Adrenal gland (tissue), 5 donors: Measurements from ENCODE around the gene CPA4.

Experiments
- POLR2A ChIP-seq, 2 donors: fragments of 450-650 bp; IDR thresholded peaks; one replicate each; pipeline ENCODE4 v1.6.1; 2017; ENCODE audit warnings: antibody characterized with exemption in 2 of 2, mild to moderate bottlenecking in 2 of 2, moderate library complexity in 1 of 2
- TF ChIP-seq, protein P1 (sequence below), 6 experiments: fragments of 450-650 bp in 4 of 6; fragments of 200-600 bp in 2 of 6; sonication (generic) in 1 of 6; IDR thresholded peaks; 1 replicate in 5 of 6; 2 replicates in 1 of 6; pipeline versions ENCODE4 v1.5.1 to v1.8.0; 2016 to 2021; ENCODE audit warnings: antibody characterized with exemption in 6 of 6, mild to moderate bottlenecking in 2 of 6, moderate library complexity in 1 of 6
- donor health status: DM: no; HTN: no; CAD: no.

DNA sequence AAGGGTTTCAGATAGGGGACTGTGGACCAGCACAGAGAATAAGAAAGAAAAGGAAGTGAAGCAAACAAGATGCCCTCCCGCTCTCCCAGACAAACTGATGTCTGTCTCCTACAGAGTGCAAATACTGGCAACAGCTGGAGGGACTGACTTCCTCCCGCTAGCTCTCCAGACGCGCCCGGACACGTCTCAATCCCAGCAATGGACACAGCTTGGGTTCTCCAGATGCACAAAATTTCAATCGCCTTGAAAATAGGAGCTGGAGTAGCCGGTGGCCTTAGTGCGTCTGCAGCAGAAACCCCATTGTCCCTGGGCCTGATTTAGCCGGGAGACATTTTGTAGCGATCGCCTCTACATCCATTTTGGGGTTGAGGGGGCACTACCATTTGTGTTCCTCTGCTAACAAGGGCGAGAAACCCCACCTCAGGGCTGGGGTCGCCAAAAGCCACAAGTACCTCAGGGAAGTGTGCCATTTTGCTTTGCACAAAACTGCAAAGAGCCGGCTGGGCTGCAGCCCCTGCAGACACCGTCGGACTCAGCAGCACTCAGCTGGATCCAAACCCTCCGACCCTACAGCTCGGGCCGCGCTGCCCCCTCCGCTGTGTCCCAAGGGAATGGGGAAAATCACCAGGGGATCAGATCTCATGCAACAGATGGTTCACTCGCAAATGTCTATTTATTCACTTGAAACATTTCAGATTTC lies 20.4 kb upstream of the CPA4 start:
- TF ChIP-seq POLR2A (IDR thresholded peaks at IDR 0.05): no peak
- TF ChIP-seq, protein P1, sequence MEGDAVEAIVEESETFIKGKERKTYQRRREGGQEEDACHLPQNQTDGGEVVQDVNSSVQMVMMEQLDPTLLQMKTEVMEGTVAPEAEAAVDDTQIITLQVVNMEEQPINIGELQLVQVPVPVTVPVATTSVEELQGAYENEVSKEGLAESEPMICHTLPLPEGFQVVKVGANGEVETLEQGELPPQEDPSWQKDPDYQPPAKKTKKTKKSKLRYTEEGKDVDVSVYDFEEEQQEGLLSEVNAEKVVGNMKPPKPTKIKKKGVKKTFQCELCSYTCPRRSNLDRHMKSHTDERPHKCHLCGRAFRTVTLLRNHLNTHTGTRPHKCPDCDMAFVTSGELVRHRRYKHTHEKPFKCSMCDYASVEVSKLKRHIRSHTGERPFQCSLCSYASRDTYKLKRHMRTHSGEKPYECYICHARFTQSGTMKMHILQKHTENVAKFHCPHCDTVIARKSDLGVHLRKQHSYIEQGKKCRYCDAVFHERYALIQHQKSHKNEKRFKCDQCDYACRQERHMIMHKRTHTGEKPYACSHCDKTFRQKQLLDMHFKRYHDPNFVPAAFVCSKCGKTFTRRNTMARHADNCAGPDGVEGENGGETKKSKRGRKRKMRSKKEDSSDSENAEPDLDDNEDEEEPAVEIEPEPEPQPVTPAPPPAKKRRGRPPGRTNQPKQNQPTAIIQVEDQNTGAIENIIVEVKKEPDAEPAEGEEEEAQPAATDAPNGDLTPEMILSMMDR (IDR thresholded peaks at IDR 0.05): no peak
